Tibial nerve (tissue), 4 donors: ENCODE measurements around the gene KRT72. TPM values are rescaled to one million over a fixed set of nuclear protein-coding genes. Genes with fewer than 3 reads are reported as not detected.

Experiments
- DNase-seq, 2 donors: peaks; one replicate each; pipeline ENCODE4 v3.0.0-alpha.2; 2019; ENCODE audit warnings: low spot score in 2 of 2
- H3K27ac ChIP-seq, 4 donors: fragments of 200-600 bp; sonication (generic) in 3 of 4; one replicate each; pipeline ENCODE4 v1.5.1; 2017 to 2019; ENCODE audit warnings: mild to moderate bottlenecking in 1 of 4
- H3K27me3 ChIP-seq, 2 donors: fragments of 200-600 bp; sonication (generic) in 1 of 2; one replicate each; pipeline versions ENCODE4 v1.5.1 to v1.6.0; 2017 to 2019
- H3K36me3 ChIP-seq, 3 donors: fragments of 200-600 bp; sonication (generic); one replicate each; pipeline ENCODE4 v1.5.1; 2018 to 2019
- H3K4me1 ChIP-seq, 4 donors: fragments of 200-600 bp; sonication (generic) in 3 of 4; one replicate each; pipeline ENCODE4 v1.5.1; 2017 to 2019
- H3K4me3 ChIP-seq, 4 donors: fragments of 200-600 bp; sonication (generic) in 3 of 4; one replicate each; pipeline ENCODE4 v1.5.1; 2017 to 2019; ENCODE audit warnings: mild to moderate bottlenecking in 1 of 4, moderate library complexity in 1 of 4
- H3K9me3 ChIP-seq, 4 donors: fragments of 200-600 bp; sonication (generic) in 3 of 4; one replicate each; pipeline ENCODE4 v1.5.1; 2017 to 2019
- EP300 ChIP-seq, 2 donors: sonication (generic); formaldehyde crosslinking; IDR thresholded peaks; one replicate each; pipeline ENCODE4 v1.6.1; 2017; ENCODE audit warnings: antibody characterized with exemption in 2 of 2, mild to moderate bottlenecking in 1 of 2
- POLR2A ChIP-seq, 2 donors: fragments of 450-650 bp; IDR thresholded peaks; one replicate each; pipeline ENCODE4 v1.6.1; 2017; ENCODE audit warnings: antibody characterized with exemption in 2 of 2, mild to moderate bottlenecking in 2 of 2, moderate library complexity in 2 of 2
- WGBS, 2 donors: methylation state at CpG; one replicate each; pipeline ENCODE4 v1.1.5; 2018; 5-methylcytosine and 5-hydroxymethylcytosine counted together
- total RNA-seq, 4 donors: library from RNA; depleted of rRNA; stranded (reverse); fragments of >200 nt; gene quantifications; one replicate each; pipeline ENCODE4 v1.1.0, GENCODE V29; 2016
- TF ChIP-seq, protein P1 (sequence below), 5 experiments: fragments of 200-600 bp in 3 of 5; fragments of 450-650 bp in 2 of 5; sonication (generic) in 3 of 5; IDR thresholded peaks; one replicate each; pipeline ENCODE4 v1.5.1; 2016 to 2019; ENCODE audit warnings: antibody characterized with exemption in 5 of 5, mild to moderate bottlenecking in 3 of 5, moderate library complexity in 2 of 5

KRT72 gene
- total RNA-seq, 4 donors from 2014 or later = not detected

DNA sequence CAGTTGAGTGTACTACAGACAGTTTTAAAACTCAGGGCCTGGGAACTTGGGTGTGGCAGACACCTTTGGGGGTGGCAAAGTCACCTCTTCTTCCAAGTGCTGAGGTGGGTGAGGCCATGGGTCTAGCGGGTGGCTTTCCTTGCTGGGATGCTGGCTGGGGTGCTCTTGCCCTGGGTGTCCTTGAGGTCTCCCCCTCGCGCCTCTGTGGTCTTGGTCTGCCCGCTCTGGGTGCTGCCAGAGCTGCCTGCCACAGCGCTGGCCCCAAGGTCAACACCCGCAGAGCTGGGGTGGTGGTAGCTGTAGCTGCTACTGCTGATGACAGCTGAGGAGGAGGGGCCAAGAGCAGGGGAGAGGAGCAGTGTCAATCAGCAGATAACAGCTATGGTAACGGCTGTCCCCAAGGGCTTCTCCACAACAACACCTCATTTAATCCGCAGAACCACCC is 34.4 kb downstream of the KRT72 start:
- whole genome bisulfite sequencing, 2 donors = 54 to 58% methylated on average over 4 to 8 of the region's 8 CpGs
- Histone ChIP-seq H3K4me1 (no peaks in the 10 kb centered on the region), H3K27ac (no peak overlapping the region), H3K27me3 (peaks cover 0 to 29% of the 10 kb centered on the region in 2 donors), H3K36me3 (no peaks in the 10 kb centered on the region), H3K9me3 (no peaks in the 10 kb centered on the region), H3K4me3 (no peak overlapping the region)
- no peak for TF ChIP-seq EP300 (IDR thresholded peaks at IDR 0.05)
- TF ChIP-seq POLR2A (IDR thresholded peaks at IDR 0.05) = no peak
- TF ChIP-seq, protein P1, sequence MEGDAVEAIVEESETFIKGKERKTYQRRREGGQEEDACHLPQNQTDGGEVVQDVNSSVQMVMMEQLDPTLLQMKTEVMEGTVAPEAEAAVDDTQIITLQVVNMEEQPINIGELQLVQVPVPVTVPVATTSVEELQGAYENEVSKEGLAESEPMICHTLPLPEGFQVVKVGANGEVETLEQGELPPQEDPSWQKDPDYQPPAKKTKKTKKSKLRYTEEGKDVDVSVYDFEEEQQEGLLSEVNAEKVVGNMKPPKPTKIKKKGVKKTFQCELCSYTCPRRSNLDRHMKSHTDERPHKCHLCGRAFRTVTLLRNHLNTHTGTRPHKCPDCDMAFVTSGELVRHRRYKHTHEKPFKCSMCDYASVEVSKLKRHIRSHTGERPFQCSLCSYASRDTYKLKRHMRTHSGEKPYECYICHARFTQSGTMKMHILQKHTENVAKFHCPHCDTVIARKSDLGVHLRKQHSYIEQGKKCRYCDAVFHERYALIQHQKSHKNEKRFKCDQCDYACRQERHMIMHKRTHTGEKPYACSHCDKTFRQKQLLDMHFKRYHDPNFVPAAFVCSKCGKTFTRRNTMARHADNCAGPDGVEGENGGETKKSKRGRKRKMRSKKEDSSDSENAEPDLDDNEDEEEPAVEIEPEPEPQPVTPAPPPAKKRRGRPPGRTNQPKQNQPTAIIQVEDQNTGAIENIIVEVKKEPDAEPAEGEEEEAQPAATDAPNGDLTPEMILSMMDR (IDR thresholded peaks at IDR 0.05) = no peak
- no peak for DNase-seq

DNA sequence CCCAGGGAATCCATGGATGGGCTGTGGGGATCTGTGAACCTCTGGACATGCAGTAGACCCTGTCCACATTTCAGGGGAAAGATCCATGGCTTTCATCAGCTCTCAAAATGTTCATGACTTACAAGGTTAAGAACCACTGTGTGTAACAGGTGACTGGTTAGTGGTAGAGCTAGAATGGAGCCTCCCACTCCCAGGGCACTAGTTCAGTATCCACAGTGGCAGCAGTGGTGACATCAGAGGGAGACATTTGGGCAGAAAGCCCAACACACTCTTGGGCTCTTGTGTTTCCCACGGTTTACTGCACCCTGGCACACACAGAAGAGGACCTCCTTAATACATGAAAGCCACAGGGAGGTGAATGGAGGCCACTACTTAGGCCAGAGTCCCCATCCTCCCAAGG is 36.7 kb downstream of the KRT72 start:
- Histone ChIP-seq H3K36me3 (no peaks in the 10 kb centered on the region), H3K27me3 (peaks cover 0 to 25% of the 10 kb centered on the region in 2 donors), H3K4me3 (no peak overlapping the region), H3K4me1 (no peaks in the 10 kb centered on the region), H3K9me3 (no peaks in the 10 kb centered on the region), H3K27ac (no peak overlapping the region)
- WGBS, 2 donors = 38 to 75% methylated on average over 1 of the region's 1 CpG
- TF ChIP-seq EP300 (IDR thresholded peaks at IDR 0.05) (no peak), POLR2A (IDR thresholded peaks at IDR 0.05) (no peak)
- TF ChIP-seq, protein P1 (IDR thresholded peaks at IDR 0.05) = no peak
- DNase-seq = no peak

DNA sequence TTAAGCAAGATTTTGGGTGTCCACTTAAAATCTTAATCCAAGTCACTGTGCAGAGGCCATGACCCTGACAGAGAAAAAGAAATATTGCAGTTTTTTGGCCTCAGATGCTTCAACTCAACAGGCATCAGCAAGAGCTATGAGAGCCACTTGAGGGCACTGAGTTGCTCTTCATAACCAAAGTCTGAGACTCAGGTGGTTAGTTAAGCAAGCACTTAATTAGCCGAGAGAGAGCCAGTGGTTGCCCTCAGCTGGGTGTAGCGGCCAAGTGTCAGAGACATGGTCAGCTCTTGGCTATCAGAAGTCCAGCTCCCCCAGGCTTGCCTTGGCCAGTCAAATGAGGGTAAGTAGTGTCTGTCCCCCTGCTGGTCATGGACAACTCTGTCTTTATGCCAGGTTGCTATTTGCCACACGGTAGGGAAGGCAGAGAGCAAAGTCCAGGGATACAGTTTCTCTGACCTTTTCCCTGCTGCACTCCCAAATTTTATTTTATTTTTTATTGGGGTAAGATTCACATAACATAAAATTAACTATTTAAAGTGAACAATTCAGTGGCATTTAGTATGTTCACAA is 39.3 kb downstream of the KRT72 start:
- H3K27me3 ChIP-seq = peaks cover 0 to 29% of the 10 kb centered on the region in 2 donors
- no peaks in the 10 kb centered on the region for H3K4me1 ChIP-seq
- DNase-seq = no peak
- H3K9me3 ChIP-seq = no peaks in the 10 kb centered on the region
- H3K36me3 ChIP-seq = no peaks in the 10 kb centered on the region
- no peak for TF ChIP-seq EP300 (IDR thresholded peaks at IDR 0.05)
- TF ChIP-seq, protein P1 (IDR thresholded peaks at IDR 0.05) = peak in 2 of 5 experiments; percentile 7 to 14
- no peak for TF ChIP-seq POLR2A (IDR thresholded peaks at IDR 0.05)
- H3K4me3 ChIP-seq = no peak overlapping the region
- H3K27ac ChIP-seq = no peak overlapping the region
- 57 to 72% methylated on average over 3 of the region's 3 CpGs for WGBS, 2 donors

DNA sequence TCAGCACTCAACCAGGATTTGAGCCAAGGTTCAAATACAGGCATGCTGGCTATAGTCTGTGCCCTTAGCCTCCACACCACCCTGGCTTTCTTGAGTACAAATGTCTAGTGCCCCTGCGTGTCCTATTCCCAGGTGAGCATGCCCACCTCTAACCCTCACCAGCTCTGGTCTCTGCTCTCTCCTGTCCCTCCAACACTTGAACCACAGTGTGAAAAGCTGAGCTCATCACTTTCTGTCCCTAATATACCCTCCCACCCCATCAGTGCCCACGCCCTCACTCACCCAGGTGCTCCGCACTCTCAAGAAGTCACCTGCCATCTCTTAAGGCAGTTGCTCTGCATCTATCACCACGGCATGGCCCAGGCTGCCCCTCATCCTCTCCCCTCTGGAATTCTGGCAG is 41.3 kb downstream of the KRT72 start:
- DNase-seq = no peak
- Histone ChIP-seq H3K27ac (no peak overlapping the region), H3K27me3 (peaks cover 0 to 22% of the 10 kb centered on the region in 2 donors), H3K4me3 (no peak overlapping the region), H3K36me3 (no peaks in the 10 kb centered on the region), H3K4me1 (no peaks in the 10 kb centered on the region), H3K9me3 (no peaks in the 10 kb centered on the region)
- TF ChIP-seq POLR2A (IDR thresholded peaks at IDR 0.05) (no peak), EP300 (IDR thresholded peaks at IDR 0.05) (no peak)
- TF ChIP-seq, protein P1 (IDR thresholded peaks at IDR 0.05) = no peak
- 81 to 83% methylated on average over 4 of the region's 4 CpGs for WGBS, 2 donors

DNA sequence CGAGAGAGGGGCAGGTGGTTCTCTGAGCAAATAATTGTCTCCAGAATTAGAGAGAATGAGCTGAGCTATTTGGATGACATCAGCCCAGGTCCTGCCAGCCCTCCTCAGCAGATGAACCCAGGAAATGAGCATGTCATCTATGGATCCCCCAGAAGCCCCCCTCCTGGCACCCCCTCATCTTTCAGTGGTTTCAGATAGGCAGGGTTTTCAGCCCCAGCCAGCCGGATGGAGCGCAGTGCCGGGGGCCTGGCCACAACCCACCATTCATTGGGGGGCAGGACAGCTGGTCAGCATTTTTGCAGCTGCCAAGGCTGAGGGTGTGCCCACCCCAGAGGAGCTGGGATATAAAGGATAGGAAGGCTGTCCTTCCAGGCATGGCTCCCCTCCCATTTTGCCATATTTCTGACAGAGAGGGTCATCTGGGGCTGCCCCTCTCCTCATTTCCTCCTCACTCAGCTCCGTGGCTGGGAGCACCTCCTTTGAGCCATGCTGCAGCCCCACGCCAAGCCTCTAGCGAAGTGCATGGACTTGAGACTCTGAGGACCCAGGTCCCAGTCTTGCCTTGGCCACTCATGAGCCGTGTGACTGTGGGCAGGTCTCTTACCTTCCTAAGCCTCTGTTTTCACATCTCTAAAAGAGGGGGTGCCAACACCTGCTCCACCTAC is 42.4 kb downstream of the KRT72 start:
- WGBS, 2 donors = 73 to 80% methylated on average over 8 of the region's 8 CpGs
- H3K4me3 ChIP-seq = no peak overlapping the region
- H3K27ac ChIP-seq = no peak overlapping the region
- no peaks in the 10 kb centered on the region for H3K4me1 ChIP-seq
- DNase-seq = no peak
- H3K36me3 ChIP-seq = no peaks in the 10 kb centered on the region
- H3K27me3 ChIP-seq = peaks cover 0 to 14% of the 10 kb centered on the region in 2 donors
- no peaks in the 10 kb centered on the region for H3K9me3 ChIP-seq
- TF ChIP-seq, protein P1 (IDR thresholded peaks at IDR 0.05) = no peak
- TF ChIP-seq POLR2A (IDR thresholded peaks at IDR 0.05) (no peak), EP300 (IDR thresholded peaks at IDR 0.05) (no peak)
